ENCODE data around the gene EBF3.
A peak's percentile ranks its signal among the peaks of the same experiment; 100 is the strongest.

EBF3 gene

GRCh38 chr10:129881641-129882040 lies 82.4 kb downstream of the EBF3 start:
- H3K4me3 ChIP-seq (replicated peaks; ENCODE audit: low read depth, low read length), result no peak overlapping the region
- DNase-seq (ENCODE audit: low read depth), result no peak
- no peak for TF ChIP-seq CTCF (IDR thresholded peaks at IDR 0.05; ENCODE audit: low read length, missing control alignments)

- no peak overlapping the region for H3K4me3 ChIP-seq (replicated peaks; ENCODE audit: low read depth, low read length)
- DNase-seq (ENCODE audit: low read depth), result no peak
- TF ChIP-seq CTCF (IDR thresholded peaks at IDR 0.05; ENCODE audit: low read length, missing control alignments), result no peak
Observed at GRCh38 chr10:129880191-129880870, 83.7 kb downstream of the EBF3 start.

- no peak for DNase-seq (ENCODE audit: low read depth)
- no peak for TF ChIP-seq CTCF (IDR thresholded peaks at IDR 0.05; ENCODE audit: low read length, missing control alignments)
- H3K4me3 ChIP-seq (replicated peaks; ENCODE audit: low read depth, low read length), result no peak overlapping the region
Observed at GRCh38 chr10:129879655-129880054, 84.4 kb downstream of the EBF3 start.

GRCh38 chr10:129878835-129879234 lies 85.2 kb downstream of the EBF3 start:
- no peak for TF ChIP-seq CTCF (IDR thresholded peaks at IDR 0.05; ENCODE audit: low read length, missing control alignments)
- no peak for DNase-seq (ENCODE audit: low read depth)
- H3K4me3 ChIP-seq (replicated peaks; ENCODE audit: low read depth, low read length), result no peak overlapping the region

GRCh38 chr10:129877773-129878371 lies 86.2 kb downstream of the EBF3 start:
- peak; percentile 67 for TF ChIP-seq CTCF (IDR thresholded peaks at IDR 0.05; ENCODE audit: low read length, missing control alignments)
- H3K4me3 ChIP-seq (replicated peaks; ENCODE audit: low read depth, low read length), result no peak overlapping the region
- DNase-seq (ENCODE audit: low read depth), result peak; percentile 25

GRCh38 chr10:129876838-129877237 lies 87.2 kb downstream of the EBF3 start:
- no peak for TF ChIP-seq CTCF (IDR thresholded peaks at IDR 0.05; ENCODE audit: low read length, missing control alignments)
- H3K4me3 ChIP-seq (replicated peaks; ENCODE audit: low read depth, low read length), result no peak overlapping the region
- no peak for DNase-seq (ENCODE audit: low read depth)
